Fibroblast of pulmonary artery (primary cell): ENCODE results near the gene SHLD1.

Experiments
- DNase-seq: peaks from one replicate; pipeline ENCODE4 v3.0.0-alpha.2; 2010; ENCODE audit warnings: low read depth
- H3K4me3 ChIP-seq: replicated peaks from 2 replicates; pipeline ENCODE4 v1.5.1; 2011; ENCODE audit warnings: low read depth, mild to moderate bottlenecking, control low read depth, low read length, moderate library complexity
- CTCF ChIP-seq: IDR thresholded peaks from 2 replicates; pipeline ENCODE4 v1.5.1; 2011; ENCODE audit warnings: mild to moderate bottlenecking, control low read depth, low read length, inconsistent platforms; ENCODE audit errors: missing control alignments

The SHLD1 gene

GRCh38 chr20:5727018-5727515 is 23.1 kb upstream of the SHLD1 start:
- no peak for TF ChIP-seq CTCF
- DNase-seq: no peak
- H3K4me3 ChIP-seq: no peak overlapping the region

GRCh38 chr20:5729348-5729747 is 20.9 kb upstream of the SHLD1 start:
- no peak for DNase-seq
- H3K4me3 ChIP-seq: no peak overlapping the region
- no peak for TF ChIP-seq CTCF

GRCh38 chr20:5730131-5730530 is 20.1 kb upstream of the SHLD1 start:
- no peak for TF ChIP-seq CTCF
- DNase-seq: no peak
- no peak overlapping the region for H3K4me3 ChIP-seq

- no peak overlapping the region for H3K4me3 ChIP-seq
- peak; percentile 78 for DNase-seq
- no peak for TF ChIP-seq CTCF
Observed at GRCh38 chr20:5731753-5732366, 18.3 kb upstream of the SHLD1 start.

GRCh38 chr20:5734602-5735001 is 15.6 kb upstream of the SHLD1 start:
- H3K4me3 ChIP-seq: no peak overlapping the region
- no peak for TF ChIP-seq CTCF
- no peak for DNase-seq

GRCh38 chr20:5735845-5736510 is 14.2 kb upstream of the SHLD1 start:
- DNase-seq: peak; percentile 62
- H3K4me3 ChIP-seq: no peak overlapping the region
- TF ChIP-seq CTCF: no peak

GRCh38 chr20:5737619-5737953 is 12.6 kb upstream of the SHLD1 start:
- no peak overlapping the region for H3K4me3 ChIP-seq
- DNase-seq: no peak
- TF ChIP-seq CTCF: no peak
